HEK293 (cell line): ENCODE results near the gene COL25A1.

ENCODE experiments used
- CTCF ChIA-PET: fragments of 350-600 bp; formaldehyde crosslinking; extraction: SDS; loops from one replicate; lab custom pipeline; 2021; ENCODE audit warnings: antibody characterized with exemption; lab: Yijun Ruan, JAX
- POLR2A ChIA-PET: fragments of 300-600 bp; formaldehyde crosslinking; extraction: SDS; loops from one replicate; lab custom pipeline; 2020; ENCODE audit warnings: antibody characterized with exemption, inconsistent platforms; lab: Yijun Ruan, JAX
- H3K27ac ChIP-seq: fragments of 200-500 bp; sonication (Bioruptor generic); 2 replicates; pipeline ENCODE4 v1.5.1; 2014; ENCODE audit warnings: low read depth, low read length, control low read depth, inconsistent platforms; ENCODE audit errors: extremely low read depth
- H3K36me3 ChIP-seq, 2 experiments: fragments of 200-500 bp in 1 of 2; sonication (Bioruptor generic) in 1 of 2; 1 replicate in 1 of 2; 2 replicates in 1 of 2; pipeline ENCODE4 v1.5.1; 2014 to 2017; ENCODE audit warnings: inconsistent platforms in 2 of 2, low read length in 2 of 2; ENCODE audit not compliant: control insufficient read depth in 2 of 2, insufficient read depth in 1 of 2
- H3K4me1 ChIP-seq: fragments of 200-500 bp; sonication (Bioruptor generic); 2 replicates; pipeline ENCODE4 v1.5.1; 2014; ENCODE audit warnings: mild to moderate bottlenecking, low read length, inconsistent platforms; ENCODE audit not compliant: control insufficient read depth, insufficient read depth
- H3K4me3 ChIP-seq: 2 replicates; pipeline ENCODE4 v1.5.1; 2011; ENCODE audit warnings: low read depth, mild to moderate bottlenecking, control low read depth, low read length, moderate library complexity
- H3K9me3 ChIP-seq: fragments of 200-500 bp; sonication (Bioruptor generic); 2 replicates; pipeline ENCODE4 v1.5.1; 2014; ENCODE audit warnings: low read depth, low read length, inconsistent platforms; ENCODE audit not compliant: control insufficient read depth, insufficient read depth
- EGR2 ChIP-seq: fragments of 450-650 bp; formaldehyde crosslinking; IDR thresholded peaks from 2 replicates; pipeline ENCODE4 v1.5.1; 2016; ENCODE audit warnings: low read depth, missing biosample characterization, missing genetic modification characterization
- KLF9 ChIP-seq: fragments of 450-650 bp; formaldehyde crosslinking; IDR thresholded peaks from 2 replicates; pipeline ENCODE4 v1.5.1; 2016; ENCODE audit warnings: missing biosample characterization, missing genetic modification characterization, low read depth
- REPIN1 ChIP-seq: fragments of 450-650 bp; formaldehyde crosslinking; IDR thresholded peaks from 2 replicates; pipeline ENCODE4 v1.5.1; 2017; ENCODE audit warnings: missing biosample characterization, missing genetic modification characterization, low read depth
- SETDB1 ChIP-seq: IDR thresholded peaks from one replicate; pipeline ENCODE4 v1.6.1; 2017; ENCODE audit warnings: mild to moderate bottlenecking, low read length, moderate library complexity, mixed read lengths; ENCODE audit not compliant: insufficient read length
- TRIM28 ChIP-seq: IDR thresholded peaks from 2 replicates; pipeline ENCODE4 v1.6.1; 2011; ENCODE audit warnings: low read length, control low read depth, borderline replicate concordance
- YY2 ChIP-seq: fragments of 450-650 bp; formaldehyde crosslinking; IDR thresholded peaks from 2 replicates; pipeline ENCODE4 v1.5.1; 2016; ENCODE audit warnings: missing biosample characterization, missing genetic modification characterization
- ZFHX2 ChIP-seq: fragments of 450-650 bp; formaldehyde crosslinking; conservative IDR thresholded peaks from 2 replicates; pipeline ENCODE4 v1.5.1; 2016; ENCODE audit warnings: missing biosample characterization, missing genetic modification characterization
- ZNF677 ChIP-seq: fragments of 450-650 bp; IDR thresholded peaks from 2 replicates; pipeline ENCODE4 v1.5.0; 2018; ENCODE audit warnings: missing biosample characterization, mild to moderate bottlenecking, missing genetic modification characterization, moderate library complexity
- ZNF830 ChIP-seq: fragments of 450-650 bp; IDR thresholded peaks from 2 replicates; pipeline ENCODE4 v1.5.0; 2018; ENCODE audit warnings: missing biosample characterization, missing genetic modification characterization, low read depth, mild to moderate bottlenecking, moderate library complexity
- TF ChIP-seq, protein P1 (sequence below): fragments of 450-650 bp; formaldehyde crosslinking; IDR thresholded peaks from 2 replicates; pipeline ENCODE4 v1.5.1; 2016; ENCODE audit warnings: missing biosample characterization, missing genetic modification characterization
- TF ChIP-seq, protein P2 (sequence below): fragments of 450-650 bp; formaldehyde crosslinking; optimal IDR thresholded peaks from 2 replicates; pipeline ENCODE3; 2016; ENCODE audit warnings: missing biosample characterization, mild to moderate bottlenecking, missing genetic modification characterization
- TF ChIP-seq, protein P3 (sequence below): fragments of 450-650 bp; formaldehyde crosslinking; IDR thresholded peaks from 2 replicates; pipeline ENCODE4 v1.5.1; 2017; ENCODE audit warnings: missing biosample characterization, missing genetic modification characterization
- TF ChIP-seq, protein P4 (sequence below): fragments of 450-650 bp; formaldehyde crosslinking; IDR thresholded peaks from 2 replicates; pipeline ENCODE4 v1.5.1; 2016; ENCODE audit warnings: missing biosample characterization, missing genetic modification characterization
- TF ChIP-seq, protein P5 (sequence below): fragments of 450-650 bp; formaldehyde crosslinking; IDR thresholded peaks from 2 replicates; pipeline ENCODE4 v1.5.1; 2016; ENCODE audit warnings: missing biosample characterization, missing genetic modification characterization

COL25A1 gene

DNA sequence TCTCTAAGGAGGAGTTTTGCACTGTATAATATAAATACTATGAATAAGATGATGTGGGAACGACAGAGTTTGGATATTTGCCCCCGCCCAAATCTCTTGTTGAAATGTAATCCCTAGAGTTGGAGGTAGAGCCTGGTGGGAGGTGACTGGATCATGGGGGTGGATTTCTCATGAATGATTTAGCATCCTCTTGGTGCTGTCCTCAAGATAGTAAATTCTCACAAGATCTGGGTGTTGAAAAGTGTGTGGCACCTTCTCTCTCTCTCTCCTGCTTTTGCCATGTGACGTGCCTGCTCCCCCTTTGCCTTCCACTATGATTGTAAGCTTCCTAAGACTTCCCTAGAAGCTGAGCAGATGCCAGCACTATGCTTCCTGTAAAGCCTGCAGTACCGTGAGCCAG is 298.0 kb downstream of the COL25A1 start:
- TF ChIP-seq ZFHX2 (0 out of 2 replicates have a peak, but pooled peaks have one; percentile 8), ZNF677 (tag by site-specific recombination) (no peak)
- CTCF ChIA-PET: interaction anchor here (0.6 kb wide), 1 partner anchor 1448 kb away, joined by 3 read pairs; no protein-coding TSS in a partner anchor

DNA sequence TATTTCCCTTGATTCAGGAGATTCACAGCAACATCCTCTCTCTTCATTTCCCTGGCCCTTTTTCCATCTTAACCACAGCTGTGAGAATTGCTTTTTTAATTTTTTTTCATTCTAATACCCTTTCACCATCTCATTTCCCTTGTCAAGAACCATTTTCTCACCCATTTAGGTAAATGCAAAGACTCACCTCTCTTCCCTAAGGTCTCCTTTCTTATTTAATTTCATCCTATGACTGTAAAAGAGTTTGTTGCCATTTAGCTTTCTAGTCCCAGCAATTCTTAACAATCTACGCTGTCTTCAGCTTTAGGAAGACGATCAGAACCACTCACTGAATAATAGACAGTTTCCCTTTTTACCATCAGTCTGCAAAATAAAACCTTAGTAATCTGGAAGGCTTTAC is 298.5 kb downstream of the COL25A1 start:
- no peak for TF ChIP-seq ZNF830 (tag by site-specific recombination)
- no peak for TF ChIP-seq SETDB1
- TF ChIP-seq, protein P1, sequence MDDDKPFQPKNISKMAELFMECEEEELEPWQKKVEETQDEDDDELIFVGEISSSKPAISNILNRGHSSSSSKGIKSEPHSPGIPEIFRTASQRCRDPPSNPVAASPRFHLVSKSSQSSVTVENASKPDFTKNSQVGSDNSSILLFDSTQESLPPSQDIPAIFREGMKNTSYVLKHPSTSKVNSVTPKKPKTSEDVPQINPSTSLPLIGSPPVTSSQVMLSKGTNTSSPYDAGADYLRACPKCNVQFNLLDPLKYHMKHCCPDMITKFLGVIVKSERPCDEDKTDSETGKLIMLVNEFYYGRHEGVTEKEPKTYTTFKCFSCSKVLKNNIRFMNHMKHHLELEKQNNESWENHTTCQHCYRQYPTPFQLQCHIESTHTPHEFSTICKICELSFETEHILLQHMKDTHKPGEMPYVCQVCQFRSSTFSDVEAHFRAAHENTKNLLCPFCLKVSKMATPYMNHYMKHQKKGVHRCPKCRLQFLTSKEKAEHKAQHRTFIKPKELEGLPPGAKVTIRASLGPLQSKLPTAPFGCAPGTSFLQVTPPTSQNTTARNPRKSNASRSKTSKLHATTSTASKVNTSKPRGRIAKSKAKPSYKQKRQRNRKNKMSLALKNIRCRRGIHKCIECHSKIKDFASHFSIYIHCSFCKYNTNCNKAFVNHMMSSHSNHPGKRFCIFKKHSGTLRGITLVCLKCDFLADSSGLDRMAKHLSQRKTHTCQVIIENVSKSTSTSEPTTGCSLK: no peak
- TF ChIP-seq, protein P2, sequence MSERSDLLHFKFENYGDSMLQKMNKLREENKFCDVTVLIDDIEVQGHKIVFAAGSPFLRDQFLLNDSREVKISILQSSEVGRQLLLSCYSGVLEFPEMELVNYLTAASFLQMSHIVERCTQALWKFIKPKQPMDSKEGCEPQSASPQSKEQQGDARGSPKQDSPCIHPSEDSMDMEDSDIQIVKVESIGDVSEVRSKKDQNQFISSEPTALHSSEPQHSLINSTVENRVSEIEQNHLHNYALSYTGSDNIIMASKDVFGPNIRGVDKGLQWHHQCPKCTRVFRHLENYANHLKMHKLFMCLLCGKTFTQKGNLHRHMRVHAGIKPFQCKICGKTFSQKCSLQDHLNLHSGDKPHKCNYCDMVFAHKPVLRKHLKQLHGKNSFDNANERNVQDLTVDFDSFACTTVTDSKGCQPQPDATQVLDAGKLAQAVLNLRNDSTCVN (tag by site-specific recombination): no peak
- TF ChIP-seq, protein P3, sequence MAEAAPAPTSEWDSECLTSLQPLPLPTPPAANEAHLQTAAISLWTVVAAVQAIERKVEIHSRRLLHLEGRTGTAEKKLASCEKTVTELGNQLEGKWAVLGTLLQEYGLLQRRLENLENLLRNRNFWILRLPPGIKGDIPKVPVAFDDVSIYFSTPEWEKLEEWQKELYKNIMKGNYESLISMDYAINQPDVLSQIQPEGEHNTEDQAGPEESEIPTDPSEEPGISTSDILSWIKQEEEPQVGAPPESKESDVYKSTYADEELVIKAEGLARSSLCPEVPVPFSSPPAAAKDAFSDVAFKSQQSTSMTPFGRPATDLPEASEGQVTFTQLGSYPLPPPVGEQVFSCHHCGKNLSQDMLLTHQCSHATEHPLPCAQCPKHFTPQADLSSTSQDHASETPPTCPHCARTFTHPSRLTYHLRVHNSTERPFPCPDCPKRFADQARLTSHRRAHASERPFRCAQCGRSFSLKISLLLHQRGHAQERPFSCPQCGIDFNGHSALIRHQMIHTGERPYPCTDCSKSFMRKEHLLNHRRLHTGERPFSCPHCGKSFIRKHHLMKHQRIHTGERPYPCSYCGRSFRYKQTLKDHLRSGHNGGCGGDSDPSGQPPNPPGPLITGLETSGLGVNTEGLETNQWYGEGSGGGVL: no peak
- TF ChIP-seq KLF9 (tag by site-specific recombination): no peak
- TF ChIP-seq REPIN1: no peak
- no peak for TF ChIP-seq YY2 (tag by site-specific recombination)
- TF ChIP-seq, protein P4, sequence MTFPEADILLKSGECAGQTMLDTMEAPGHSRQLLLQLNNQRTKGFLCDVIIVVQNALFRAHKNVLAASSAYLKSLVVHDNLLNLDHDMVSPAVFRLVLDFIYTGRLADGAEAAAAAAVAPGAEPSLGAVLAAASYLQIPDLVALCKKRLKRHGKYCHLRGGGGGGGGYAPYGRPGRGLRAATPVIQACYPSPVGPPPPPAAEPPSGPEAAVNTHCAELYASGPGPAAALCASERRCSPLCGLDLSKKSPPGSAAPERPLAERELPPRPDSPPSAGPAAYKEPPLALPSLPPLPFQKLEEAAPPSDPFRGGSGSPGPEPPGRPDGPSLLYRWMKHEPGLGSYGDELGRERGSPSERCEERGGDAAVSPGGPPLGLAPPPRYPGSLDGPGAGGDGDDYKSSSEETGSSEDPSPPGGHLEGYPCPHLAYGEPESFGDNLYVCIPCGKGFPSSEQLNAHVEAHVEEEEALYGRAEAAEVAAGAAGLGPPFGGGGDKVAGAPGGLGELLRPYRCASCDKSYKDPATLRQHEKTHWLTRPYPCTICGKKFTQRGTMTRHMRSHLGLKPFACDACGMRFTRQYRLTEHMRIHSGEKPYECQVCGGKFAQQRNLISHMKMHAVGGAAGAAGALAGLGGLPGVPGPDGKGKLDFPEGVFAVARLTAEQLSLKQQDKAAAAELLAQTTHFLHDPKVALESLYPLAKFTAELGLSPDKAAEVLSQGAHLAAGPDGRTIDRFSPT (tag by site-specific recombination): no peak
- no peak for TF ChIP-seq TRIM28
- no peak for TF ChIP-seq EGR2 (tag by site-specific recombination)
- TF ChIP-seq, protein P5, sequence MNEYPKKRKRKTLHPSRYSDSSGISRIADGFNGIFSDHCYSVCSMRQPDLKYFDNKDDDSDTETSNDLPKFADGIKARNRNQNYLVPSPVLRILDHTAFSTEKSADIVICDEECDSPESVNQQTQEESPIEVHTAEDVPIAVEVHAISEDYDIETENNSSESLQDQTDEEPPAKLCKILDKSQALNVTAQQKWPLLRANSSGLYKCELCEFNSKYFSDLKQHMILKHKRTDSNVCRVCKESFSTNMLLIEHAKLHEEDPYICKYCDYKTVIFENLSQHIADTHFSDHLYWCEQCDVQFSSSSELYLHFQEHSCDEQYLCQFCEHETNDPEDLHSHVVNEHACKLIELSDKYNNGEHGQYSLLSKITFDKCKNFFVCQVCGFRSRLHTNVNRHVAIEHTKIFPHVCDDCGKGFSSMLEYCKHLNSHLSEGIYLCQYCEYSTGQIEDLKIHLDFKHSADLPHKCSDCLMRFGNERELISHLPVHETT (tag by site-specific recombination): no peak
- no peaks in the 10 kb centered on the region for H3K36me3 ChIP-seq
- no peak overlapping the region for H3K27ac ChIP-seq
- CTCF ChIA-PET: no interaction called here
- POLR2A ChIA-PET: no interaction called here
- H3K4me3 ChIP-seq: no peak overlapping the region
- no peaks in the 10 kb centered on the region for H3K4me1 ChIP-seq
- H3K9me3 ChIP-seq: no peaks in the 10 kb centered on the region

More for the DNA sequence above, 298.0 kb downstream of the COL25A1 start:
- H3K4me3 ChIP-seq: no peak overlapping the region
- H3K4me1 ChIP-seq: no peaks in the 10 kb centered on the region
- POLR2A ChIA-PET: no interaction called here
- H3K27ac ChIP-seq: no peak overlapping the region
- no peaks in the 10 kb centered on the region for H3K9me3 ChIP-seq
- H3K36me3 ChIP-seq: no peaks in the 10 kb centered on the region
